Posterior vena cava (tissue), 2 donors: Measurements from ENCODE around the gene CEP192. TPM values are rescaled to one million over a fixed set of nuclear protein-coding genes. Genes with fewer than 3 reads are reported as not detected.
"Not testable (repeated sequence)": the region's sequence is repeated elsewhere in the genome, so short reads cannot be mapped to it uniquely, and the experiment has no call there.

Experiments used
- DNase-seq: peaks from one replicate; pipeline ENCODE4 v3.0.0-alpha.2; 2020; ENCODE audit warnings: low spot score
- intact Hi-C, 2 donors: fragments of 100-400 bp; cut with DNase I; formaldehyde crosslinking; loops; one replicate each; pipeline versions ENCODE4 v1.14.1 to v1.14.2; 2022 to 2023
- total RNA-seq, 2 donors: library from RNA; stranded (reverse); fragmentation: NEBNext Ultra II Directional; extraction: Animal tissue kit (Norgen Biotek cat#: 25700); gene quantifications; one replicate each; pipeline ENCODE4 v1.2.1, GENCODE V29; 2021
- donor health status: DM: yes; HTN: yes; CAD: no.
- donor health status: DM: yes; HTN: yes; CAD: no.

Gene CEP192
- total RNA-seq, 2 donors from 2014 or later = 21.1 to 22.7 TPM

GRCh38 chr18:12990123-12990475, 1.1 kb upstream of the CEP192 start:
- no peak for DNase-seq
- intact Hi-C loops = no loop called here

- intact Hi-C loops = no loop called here
- no peak for DNase-seq
Observed at GRCh38 chr18:12990641-12990966, 558 bp upstream of the CEP192 start.

DNA sequence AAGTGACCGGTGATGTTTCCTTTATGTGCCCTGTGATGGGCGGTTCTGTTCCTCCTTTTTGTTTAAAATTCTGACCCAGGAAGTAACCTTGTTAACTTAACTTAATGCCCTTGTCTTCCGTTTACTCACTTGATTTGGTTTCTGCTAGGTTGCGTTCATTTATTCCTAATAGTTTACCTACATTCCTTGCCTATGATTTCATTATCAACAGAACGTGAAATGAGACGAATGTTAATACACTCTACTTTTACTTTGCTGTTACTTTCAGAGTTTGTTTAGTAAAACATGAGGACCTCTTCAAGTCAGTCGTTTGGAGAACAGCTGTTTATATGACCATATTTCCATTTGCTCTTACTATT, 638 bp downstream of the CEP192 start:
- intact Hi-C loops = no loop called here
- no peak for DNase-seq

GRCh38 chr18:12993439-12993838, 2.3 kb downstream of the CEP192 start:
- intact Hi-C loops = no loop called here

GRCh38 chr18:12995424-12995823, 4.3 kb downstream of the CEP192 start:
- intact Hi-C loops = no loop called here
- DNase-seq = no peak

More at GRCh38 chr18:12993439-12993838, 2.3 kb downstream of the CEP192 start:
- no peak for DNase-seq

GRCh38 chr18:12995952-12996477, 4.9 kb downstream of the CEP192 start:
- DNase-seq = no peak
- intact Hi-C loops = no loop called here

DNA sequence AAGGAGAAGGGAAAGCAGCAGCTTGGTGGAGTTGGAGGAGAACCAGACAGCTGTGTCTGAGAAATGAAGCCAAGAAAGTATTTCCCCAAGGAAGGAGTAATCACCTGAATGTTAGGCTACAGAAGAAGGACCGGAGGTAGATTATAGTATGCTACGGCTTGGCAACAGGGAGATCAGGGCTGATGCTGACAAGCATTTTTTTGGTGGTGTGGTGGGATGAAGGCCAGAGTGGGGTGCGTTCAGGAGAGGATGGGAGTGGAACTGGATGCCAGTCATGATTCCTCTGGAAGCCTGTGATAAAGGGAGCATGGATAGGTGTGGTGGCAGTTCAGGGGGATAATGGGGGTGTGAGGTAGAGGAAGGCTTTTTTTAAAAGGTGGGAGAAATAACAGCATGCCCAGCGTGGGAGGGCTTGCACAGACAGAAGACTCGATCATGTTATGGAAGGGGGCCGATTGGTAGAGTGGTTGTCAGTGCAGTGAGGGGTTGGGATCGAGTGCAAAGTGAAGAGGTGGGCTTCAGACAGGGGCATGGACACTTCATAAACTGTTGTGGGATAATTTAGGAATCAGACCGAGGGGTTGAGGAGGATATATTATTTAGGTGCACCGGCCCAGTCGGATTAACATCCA, 5.6 kb downstream of the CEP192 start:
- intact Hi-C loops = no loop called here

DNA sequence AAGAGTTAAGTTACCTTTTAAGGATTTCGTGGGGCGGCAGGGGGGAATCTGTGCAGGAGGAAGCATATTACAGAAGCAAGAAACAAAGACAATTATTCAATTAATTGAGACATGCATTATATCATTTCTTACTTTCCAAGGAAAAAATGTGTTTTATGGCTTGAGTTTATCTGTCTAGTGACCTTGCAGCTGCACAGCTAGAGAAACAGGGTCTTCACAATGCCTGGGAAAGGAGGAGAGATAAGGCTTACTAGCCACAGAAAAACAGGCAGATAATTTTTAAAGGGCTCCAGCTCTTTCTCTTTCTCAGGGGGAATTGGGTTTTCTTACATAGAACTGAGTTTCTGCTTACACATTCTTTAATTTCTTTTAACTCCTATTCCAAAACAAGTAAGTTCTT, 6.2 kb downstream of the CEP192 start:
- intact Hi-C loops, DNase-seq: not testable (repeated sequence)

More for the DNA sequence above, 5.6 kb downstream of the CEP192 start:
- DNase-seq = no peak

GRCh38 chr18:12998332-12999060, 7.3 kb downstream of the CEP192 start:
- intact Hi-C loops = no loop called here
- no peak for DNase-seq

GRCh38 chr18:13003466-13003896, 12.3 kb downstream of the CEP192 start:
- DNase-seq = no peak

DNA sequence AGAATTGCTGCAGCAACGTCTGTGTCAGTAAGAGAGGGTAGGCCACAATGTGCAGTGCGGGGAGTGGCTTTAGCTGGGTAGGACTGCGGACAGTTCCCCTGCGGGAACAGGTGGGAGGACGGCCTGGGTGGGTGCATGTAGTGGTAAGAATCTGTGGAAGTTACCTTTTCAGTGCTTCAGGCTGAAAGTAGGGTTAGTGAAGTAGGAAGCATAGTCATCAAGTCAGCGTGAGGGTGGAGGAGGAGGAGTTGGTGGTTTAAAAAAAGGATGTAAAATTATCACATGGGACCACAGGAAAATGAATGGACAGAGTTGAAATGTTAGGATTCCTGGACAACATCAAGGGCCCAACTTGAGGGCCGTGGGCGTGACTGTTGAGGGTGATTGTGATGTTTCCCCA, 13.2 kb downstream of the CEP192 start:
- intact Hi-C loops = no loop called here
- no peak for DNase-seq

More at GRCh38 chr18:13003466-13003896, 12.3 kb downstream of the CEP192 start:
- intact Hi-C loops = no loop called here

- intact Hi-C loops = no loop called here
- no peak for DNase-seq
Observed at GRCh38 chr18:13005289-13005688, 14.1 kb downstream of the CEP192 start.

DNA sequence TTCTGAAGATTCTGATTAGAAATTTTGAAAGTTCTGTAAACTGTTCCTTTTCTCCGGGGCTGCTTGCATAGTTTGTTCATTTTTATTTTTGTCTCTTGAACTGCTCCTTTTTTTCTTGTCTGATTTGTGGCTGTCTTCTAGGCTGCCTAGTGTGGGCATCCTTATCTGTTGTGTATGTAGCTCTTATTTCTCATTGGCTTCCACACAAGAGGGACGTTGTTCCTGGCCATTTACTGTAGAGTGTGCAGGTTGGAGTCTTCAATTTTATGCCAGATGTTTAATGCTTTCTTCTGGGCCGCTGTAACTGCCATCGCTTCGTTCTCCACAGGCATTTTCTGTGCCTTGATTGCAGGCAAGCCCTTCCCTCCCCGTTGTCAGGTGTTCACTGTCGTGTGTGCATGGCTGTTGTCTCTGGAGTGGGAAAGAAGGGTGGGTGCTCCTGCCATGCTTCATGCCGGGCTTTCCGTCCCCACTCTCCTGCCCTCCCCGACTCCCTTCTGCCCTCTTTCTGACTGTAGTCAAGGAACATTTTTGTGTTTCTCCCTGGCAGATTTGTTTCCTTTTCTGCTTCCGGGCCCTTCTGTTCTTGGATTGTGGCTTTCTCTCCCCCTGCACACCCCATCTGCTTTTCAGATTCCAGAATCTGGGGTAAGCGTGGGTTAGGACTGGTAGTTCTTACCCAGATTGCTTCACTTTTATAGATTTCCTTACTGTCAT, 15.5 kb downstream of the CEP192 start:
- DNase-seq = no peak
- intact Hi-C loops = no loop called here

GRCh38 chr18:13007248-13007560, 16.0 kb downstream of the CEP192 start:
- intact Hi-C loops = no loop called here
- no peak for DNase-seq

DNA sequence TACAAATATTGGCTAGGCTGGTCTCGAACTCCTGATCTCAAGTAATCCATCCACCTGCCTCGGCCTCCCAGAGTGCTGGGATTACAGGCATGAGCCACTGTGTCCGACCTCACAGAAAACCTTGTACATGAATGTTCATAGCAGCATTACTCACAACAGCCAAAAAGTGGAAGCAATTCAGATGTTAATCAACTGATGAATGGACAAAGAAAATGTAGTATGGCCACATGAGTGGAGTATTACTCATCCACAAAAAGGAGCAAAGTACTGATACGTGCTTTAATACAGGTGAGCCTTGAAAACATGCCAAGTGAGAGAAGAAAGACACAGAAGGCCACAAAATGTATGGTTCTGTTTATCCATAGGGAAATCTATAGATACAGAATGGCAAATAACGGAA, 20.6 kb downstream of the CEP192 start:
- DNase-seq = no peak
- intact Hi-C loops = no loop called here

DNA sequence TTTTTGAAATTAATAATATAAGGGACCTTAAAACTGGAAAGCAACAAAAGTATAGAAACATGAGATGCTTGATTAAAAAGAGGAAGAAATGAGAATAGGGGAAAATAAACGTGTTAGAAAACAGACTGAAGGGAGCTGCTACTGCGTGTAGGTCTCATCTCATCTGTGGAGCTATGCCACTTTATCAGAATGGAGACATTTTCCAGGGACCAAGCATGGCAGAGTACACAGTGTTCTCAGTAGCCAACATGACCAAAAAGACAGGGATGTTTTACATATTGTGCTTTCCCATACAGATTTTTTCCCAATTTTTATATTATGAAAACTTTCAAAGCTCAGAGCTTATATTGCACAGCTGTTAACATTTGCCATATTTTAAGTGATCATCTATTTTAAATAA, 23.1 kb downstream of the CEP192 start:
- DNase-seq = no peak
- intact Hi-C loops = no loop called here

DNA sequence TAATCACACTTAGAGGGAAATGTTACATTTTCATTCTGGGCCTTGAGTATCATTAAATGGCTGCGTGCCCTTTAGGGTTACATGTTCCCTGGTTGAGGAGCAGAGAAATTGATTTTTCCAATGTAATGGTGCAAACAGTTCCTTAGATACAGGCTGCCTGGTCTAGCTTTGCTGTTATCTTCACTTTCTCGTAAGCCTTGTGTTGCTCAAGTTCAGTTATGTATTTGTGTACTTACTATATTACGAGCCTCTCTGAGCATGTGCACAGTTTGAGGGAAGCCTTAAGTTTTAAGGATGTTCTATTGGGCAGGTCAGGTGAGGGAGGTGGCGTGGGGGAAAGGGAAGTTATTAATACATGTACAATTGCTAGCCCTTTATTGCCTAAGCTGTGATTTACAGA, 23.7 kb downstream of the CEP192 start:
- intact Hi-C loops = no loop called here
- no peak for DNase-seq

DNA sequence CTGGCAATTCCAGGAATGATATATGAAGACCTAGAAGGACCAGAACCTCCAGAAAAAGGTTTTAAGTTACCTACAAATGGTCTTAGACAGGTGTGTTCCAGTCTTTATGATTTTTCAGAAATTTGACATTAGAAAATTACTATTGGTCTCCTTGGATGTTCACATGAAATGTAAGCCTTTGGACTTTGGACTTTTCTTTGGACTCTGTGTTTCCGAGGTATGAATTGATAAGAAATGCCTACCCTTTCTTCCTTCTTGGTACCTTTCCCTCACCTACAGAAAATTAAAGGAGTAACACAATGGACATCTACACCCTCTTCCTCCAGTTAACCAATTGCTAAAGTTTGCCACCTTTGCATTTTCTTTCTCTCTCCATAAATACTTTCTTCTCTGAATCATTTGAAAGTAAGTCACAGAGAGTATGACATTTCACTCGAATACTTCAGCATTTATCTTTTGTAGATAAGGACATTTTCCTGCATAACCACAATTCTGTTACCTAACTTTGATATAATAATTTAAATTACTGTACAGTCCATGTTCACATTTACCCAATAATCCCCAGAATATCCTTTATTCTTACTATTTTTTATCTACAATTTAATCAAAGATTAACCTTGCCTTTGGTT, 26.2 kb downstream of the CEP192 start:
- DNase-seq = no peak
- intact Hi-C loops = no loop called here

DNA sequence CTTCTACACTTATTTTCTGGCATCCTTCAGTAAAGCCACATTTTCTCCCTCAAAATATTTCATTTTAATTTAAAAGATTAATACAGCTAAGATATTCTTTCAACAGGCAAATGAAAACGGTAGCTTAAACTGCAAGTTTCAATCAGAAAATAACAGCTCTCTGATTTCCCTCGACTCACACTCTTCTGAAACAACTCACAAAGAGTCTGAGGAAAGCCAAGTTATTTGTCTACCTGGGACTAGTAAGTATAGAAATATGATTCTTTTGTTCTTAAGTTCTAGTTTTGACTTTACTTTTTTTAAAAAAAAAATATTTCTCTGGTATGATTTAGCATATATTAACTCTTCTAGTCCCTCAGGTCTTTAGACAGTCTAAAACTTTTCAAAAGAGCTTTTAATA, 27.2 kb downstream of the CEP192 start:
- intact Hi-C loops = no loop called here
- no peak for DNase-seq

- intact Hi-C loops = no loop called here
Observed at GRCh38 chr18:13019301-13019700, 28.1 kb downstream of the CEP192 start.

More at GRCh38 chr18:13019301-13019700, 28.1 kb downstream of the CEP192 start:
- DNase-seq = no peak
